ENCODE measurements around the gene KRTAP12-4. TPM values are rescaled to one million over a fixed set of nuclear protein-coding genes. Genes with fewer than 3 reads are reported as not detected.
"Not testable (repeated sequence)": the region's sequence is repeated elsewhere in the genome, so short reads cannot be mapped to it uniquely, and the experiment has no call there.

KRTAP12-4 gene
- total RNA-seq, 1 donor from 2014 or later = not detected

GRCh38 chr21:44691686-44692085, 37.2 kb upstream of the KRTAP12-4 start:
- DNase-seq (ENCODE audit: missing footprints) (no peak), ATAC-seq (no peak)
- intact Hi-C loops (cut with DNase I) = no loop called here

- ATAC-seq; DNase-seq (ENCODE audit: missing footprints); intact Hi-C loops (cut with DNase I): not testable (repeated sequence)
Observed at GRCh38 chr21:44689740-44690139, 35.3 kb upstream of the KRTAP12-4 start.

GRCh38 chr21:44687671-44688070, 33.2 kb upstream of the KRTAP12-4 start:
- DNase-seq (ENCODE audit: missing footprints) (no peak), ATAC-seq (no peak)
- intact Hi-C loops (cut with DNase I) = no loop called here

DNA sequence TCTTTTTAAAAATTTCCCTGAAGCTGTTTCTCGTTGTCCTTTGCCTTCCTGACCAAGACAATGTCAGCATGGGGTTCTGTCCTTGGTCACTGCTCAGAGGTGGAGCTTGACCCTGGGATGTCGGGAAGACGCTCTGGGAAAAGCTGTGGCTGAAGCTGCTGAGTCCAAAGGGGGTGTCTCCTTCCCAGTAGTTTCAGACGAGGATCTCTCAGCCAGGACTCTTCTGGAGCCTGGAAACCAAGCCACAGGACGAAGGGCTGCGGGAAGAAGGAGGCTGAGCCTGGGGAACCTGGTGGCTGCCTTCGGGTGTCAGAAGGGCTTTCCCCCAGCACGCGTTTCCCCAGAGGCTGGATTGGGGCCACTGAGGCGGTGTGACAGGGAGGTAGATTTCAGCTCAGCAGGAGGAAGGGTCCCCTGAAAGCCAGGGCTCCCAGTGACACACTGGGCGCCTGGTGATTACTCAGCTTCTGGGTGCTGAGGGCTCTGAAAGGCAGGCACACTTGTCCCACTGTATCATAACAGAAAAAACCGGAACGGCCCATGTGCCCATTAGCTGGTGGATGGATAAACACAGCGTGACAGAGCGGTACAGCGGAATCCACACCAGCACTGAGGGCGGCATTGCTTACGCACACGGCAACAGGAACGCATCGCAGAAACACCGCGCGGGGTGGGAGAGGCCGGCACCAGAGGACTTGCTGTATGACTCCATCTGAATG, 32.5 kb upstream of the KRTAP12-4 start:
- DNase-seq (ENCODE audit: missing footprints) (no peak), ATAC-seq (no peak)
- intact Hi-C loops (cut with DNase I) = no loop called here

DNA sequence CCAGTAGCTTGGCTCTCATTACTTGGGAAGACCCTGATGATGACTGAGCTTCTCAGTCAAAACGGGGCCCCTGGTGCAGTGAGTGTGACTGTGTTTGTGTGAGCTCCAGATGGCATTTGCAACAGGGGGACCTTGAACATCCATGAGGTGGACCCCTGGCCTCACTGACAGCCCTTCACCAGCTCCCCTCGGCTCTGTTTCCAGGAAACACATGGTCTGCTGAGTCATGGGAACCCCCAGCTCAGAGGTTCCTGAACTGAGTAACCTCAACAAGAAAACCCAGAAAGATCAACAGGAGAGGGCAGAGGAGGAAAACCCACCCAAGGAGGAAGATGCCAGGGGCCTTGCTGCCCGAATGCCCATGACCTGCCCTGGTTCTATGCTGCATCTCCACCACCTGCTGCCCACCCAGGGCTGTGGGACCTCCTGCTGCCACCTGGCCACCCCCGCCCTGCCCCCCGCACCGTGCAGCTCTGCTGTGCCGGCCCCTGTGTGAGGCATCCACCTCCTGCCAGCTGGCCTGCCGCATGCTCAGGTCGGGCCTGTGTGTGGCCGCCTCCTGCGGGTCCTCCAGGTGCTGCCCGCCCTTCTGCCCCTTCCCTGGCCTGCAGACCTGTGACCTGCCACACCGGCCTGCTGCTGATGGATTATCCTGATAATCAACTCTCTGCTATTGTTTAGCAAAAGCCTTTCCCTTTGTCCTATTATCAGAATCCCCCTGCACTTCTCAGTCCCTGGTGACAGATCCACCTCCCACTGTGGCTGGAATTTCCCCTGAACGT, 31.7 kb upstream of the KRTAP12-4 start:
- ATAC-seq = no peak

DNA sequence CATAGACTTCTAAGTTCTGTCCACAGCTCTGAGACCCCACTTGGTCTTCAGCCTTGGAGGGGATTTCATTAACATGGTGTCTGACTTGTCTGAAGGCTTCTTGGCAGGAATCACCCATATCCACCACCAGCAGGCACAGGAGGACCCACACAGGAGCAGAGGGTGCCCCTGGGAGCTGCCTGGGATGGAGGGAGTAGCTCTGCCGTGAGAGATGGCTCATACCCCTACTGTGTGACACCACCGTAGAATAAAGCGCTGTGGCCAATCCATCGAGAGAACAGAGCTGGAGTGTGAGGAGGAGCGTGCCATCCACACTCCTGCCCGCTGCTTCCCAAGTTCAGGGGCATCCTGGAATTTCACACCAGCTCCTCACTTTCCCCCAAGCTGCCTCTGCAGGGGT, 30.6 kb upstream of the KRTAP12-4 start:
- intact Hi-C loops (cut with DNase I); DNase-seq (ENCODE audit: missing footprints); ATAC-seq: not testable (repeated sequence)

More for the DNA sequence above, 31.7 kb upstream of the KRTAP12-4 start:
- intact Hi-C loops (cut with DNase I) = no loop called here
- no peak for DNase-seq (ENCODE audit: missing footprints)

DNA sequence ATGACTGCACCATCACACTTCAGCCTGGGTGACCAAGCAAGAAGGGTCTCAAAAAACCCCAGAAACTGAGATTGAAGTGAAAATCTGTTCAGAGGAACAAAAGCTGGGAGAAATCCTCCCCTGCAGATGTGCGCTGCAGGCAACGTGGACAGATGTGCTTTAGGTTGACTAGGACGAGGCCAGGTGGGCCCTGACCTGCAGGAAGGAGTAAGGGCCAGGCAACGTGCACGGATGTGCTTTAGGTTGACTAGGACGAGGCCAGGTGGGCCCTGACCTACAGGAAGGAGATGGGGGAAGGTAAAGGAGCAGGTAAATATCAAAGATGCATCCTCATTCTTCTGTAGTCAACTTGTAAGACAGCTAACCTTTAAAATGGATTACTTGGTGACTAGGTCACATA, 30.0 kb upstream of the KRTAP12-4 start:
- intact Hi-C loops (cut with DNase I) = no loop called here
- DNase-seq (ENCODE audit: missing footprints) (no peak), ATAC-seq (no peak)

DNA sequence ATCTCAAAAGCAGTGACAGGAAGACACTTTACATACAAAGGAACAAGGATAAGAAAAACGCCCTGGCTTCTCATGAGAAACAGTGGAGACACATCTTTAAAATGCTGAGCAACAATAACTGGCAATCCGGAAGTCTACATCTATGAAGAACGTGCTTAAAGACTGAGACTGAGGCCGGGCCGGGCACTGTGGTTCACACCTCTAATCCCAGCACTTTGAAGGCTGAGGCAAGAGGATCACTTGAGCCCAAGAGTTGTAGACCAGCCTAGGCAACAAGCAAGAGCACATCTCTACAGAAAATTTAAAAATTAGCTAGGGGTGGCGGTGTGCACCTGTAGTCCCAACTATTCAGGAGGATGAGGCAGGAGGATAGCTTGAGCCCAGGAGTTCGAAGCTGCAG, 29.6 kb upstream of the KRTAP12-4 start:
- no peak for DNase-seq (ENCODE audit: missing footprints)
- intact Hi-C loops (cut with DNase I) = no loop called here
- ATAC-seq = no peak

DNA sequence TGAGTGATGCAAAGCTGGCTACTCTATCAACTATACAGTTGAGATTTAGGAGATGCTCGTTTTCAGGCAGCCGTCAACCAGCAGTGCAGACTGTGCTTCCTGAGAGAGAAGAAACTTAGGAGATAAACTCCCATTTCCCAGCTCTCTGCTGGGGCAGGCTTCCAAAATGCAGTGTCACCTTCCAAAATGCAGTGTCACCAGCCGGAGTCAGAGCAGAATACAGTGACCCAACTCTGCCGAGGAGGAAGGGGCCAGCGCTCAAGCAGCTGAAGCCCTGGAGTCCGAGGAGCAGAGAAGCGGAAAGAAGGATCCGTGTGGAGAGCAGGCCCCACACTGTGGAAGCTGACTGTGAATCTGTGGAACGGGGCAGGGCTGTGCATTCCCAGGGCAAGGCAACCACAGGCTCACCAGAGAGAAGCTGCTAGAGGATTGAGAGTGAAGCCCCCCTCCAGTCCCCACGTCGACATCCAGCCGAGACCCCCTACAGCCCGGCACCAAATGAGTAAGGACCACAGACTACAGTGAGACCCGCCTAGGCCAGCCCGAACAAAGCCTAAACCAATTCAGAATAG, 28.2 kb upstream of the KRTAP12-4 start:
- intact Hi-C loops (cut with DNase I) = no loop called here
- no peak for DNase-seq (ENCODE audit: missing footprints)
- no peak for ATAC-seq

- ATAC-seq (no peak), DNase-seq (ENCODE audit: missing footprints) (no peak)
- intact Hi-C loops (cut with DNase I) = no loop called here
Observed at GRCh38 chr21:44681861-44682579, 27.6 kb upstream of the KRTAP12-4 start, which contains the start of gene KRTAP12-1. Gene KRTAP12-1 (minus strand): TSS chr21:44682163. CDS start chr21:44682123, 40 bp downstream.

DNA sequence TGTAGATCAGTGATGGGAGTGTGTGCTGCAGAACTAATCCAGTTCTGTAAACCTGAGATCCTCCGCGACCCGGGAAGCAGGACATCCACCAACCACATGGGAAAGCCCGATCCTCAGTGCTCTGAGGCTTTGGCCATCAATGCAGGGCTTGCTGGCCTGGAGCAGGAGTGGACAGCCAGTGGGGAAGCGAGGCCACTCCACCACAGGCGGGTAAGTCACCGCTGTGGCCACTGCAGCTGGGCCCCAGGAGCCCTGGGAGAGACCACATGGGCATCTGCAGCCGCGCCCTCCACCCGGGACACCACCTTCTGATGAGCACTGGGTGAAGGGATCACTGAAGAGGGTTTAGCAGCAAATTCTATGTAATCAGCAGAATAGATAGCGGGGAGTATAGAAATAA, 26.7 kb upstream of the KRTAP12-4 start:
- intact Hi-C loops (cut with DNase I) = no loop called here
- no peak for ATAC-seq

GRCh38 chr21:44677881-44678280, 23.4 kb upstream of the KRTAP12-4 start:
- ATAC-seq (no peak), DNase-seq (ENCODE audit: missing footprints) (no peak)
- intact Hi-C loops (cut with DNase I) = no loop called here

More for the DNA sequence above, 26.7 kb upstream of the KRTAP12-4 start:
- no peak for DNase-seq (ENCODE audit: missing footprints)

GRCh38 chr21:44671911-44672310, 17.5 kb upstream of the KRTAP12-4 start:
- intact Hi-C loops (cut with DNase I) = no loop called here
- DNase-seq (ENCODE audit: missing footprints) (no peak), ATAC-seq (no peak)

- intact Hi-C loops (cut with DNase I) = no loop called here
Observed at GRCh38 chr21:44670642-44671432, 16.4 kb upstream of the KRTAP12-4 start.

DNA sequence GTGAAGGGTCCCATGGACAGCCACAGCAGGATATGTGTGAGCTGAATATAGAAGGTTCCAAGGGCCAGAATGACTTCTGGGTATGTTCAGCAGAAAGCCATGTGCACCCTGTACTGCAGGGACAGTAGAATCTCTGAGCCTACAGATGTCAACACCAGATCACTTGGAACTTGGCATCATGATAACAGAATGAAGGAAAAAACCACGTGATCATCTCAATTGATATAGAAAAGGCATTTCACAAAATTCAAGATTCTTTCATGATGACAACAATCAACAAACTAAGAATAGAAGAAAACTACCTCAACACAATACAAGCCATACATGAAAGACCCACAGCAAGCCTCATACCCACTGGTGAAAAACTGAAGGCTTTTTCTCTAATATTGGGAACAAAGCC, 13.2 kb upstream of the KRTAP12-4 start:
- no peak for ATAC-seq
- intact Hi-C loops (cut with DNase I) = no loop called here
- no peak for DNase-seq (ENCODE audit: missing footprints)

More at GRCh38 chr21:44670642-44671432, 16.4 kb upstream of the KRTAP12-4 start:
- ATAC-seq (no peak), DNase-seq (ENCODE audit: missing footprints) (no peak)

DNA sequence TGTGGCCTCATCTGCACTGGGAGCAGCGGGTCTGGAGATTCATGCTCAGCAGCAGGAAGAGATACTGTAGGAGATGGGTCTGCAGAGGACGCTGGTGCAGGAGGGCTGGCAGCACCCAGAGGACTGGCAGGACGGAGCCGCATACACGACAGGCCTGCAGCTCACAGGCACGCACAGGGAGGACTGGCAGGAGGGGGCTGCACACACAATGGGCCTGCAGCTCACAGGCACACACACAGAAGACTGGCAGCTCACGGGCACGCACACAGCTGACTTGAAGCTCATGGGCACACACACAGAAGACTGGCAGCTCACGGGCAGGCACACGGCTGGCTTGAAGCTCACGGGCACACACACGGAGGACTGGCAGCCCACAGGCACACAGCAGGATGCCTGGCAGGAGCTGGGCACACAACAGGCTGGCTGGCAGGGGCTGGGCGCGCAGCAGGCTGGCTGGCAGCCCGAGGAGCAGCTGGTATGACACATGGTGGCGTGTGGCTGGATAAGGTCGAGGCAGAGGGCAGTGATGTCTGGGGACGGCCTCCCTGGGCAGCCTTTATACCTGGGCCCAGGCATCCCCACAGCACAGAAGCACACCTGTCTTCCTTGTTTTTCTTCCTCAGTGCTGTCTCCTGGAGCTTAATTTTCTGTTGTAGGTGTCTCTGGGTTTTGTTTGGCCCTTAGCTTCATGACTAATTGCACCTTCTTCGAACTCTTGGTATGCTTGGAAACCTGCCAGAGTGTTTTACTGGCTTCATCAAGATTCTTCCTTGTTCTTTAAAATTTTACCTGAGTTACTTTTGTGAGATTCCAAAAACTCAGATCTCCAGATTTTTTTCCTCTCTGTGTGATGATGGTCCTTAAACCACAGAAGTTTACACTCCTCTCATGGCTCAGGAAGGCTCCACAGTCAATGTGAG, 12.2 kb upstream of the KRTAP12-4 start, which contains the start of gene KRTAP12-2:
KRTAP12-2 (minus strand) TSS at position 527 of the 920 bp plus-strand sequence; CDS start at position 486, 41 bp downstream.
- intact Hi-C loops (cut with DNase I) = no loop called here
- ATAC-seq (peak; percentile 88), DNase-seq (ENCODE audit: missing footprints) (peak; percentile 84)

DNA sequence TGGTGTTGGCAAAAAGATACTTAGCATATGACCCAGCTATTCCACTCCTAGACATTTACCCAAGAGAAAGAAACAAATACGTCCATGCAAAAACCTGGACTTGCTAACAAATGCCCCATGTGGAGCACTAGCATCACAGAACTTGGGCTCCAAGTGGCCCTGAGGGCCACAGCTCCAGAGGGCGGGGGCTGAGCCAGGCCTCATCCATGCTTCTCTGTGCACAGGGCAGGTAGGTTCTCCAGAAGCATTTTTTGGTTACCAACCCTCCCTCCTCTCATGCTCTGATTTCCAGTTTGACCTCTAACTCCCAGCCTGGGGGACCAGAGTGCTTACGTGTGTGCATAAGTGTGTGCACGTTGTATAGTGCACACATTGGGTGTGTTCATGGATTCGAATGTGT, 10.2 kb upstream of the KRTAP12-4 start:
- intact Hi-C loops (cut with DNase I) = no loop called here
- no peak for DNase-seq (ENCODE audit: missing footprints)
- ATAC-seq = no peak
